SK-N-MC (cell line): ENCODE results near the gene LENEP.

Experiments
- DNase-seq: peaks from one replicate; pipeline ENCODE4 v3.0.0-alpha.2; 2011; ENCODE audit warnings: low read depth, low spot score
- H3K27ac ChIP-seq: fragments of 200-600 bp; sonication (generic); 2 replicates; pipeline ENCODE4 v1.5.1; 2016; ENCODE audit warnings: mixed run types
- H3K36me3 ChIP-seq: fragments of 200-600 bp; sonication (generic); 2 replicates; pipeline ENCODE4 v1.6.1; 2017; ENCODE audit warnings: antibody characterized with exemption, low read length, mixed read lengths; ENCODE audit not compliant: insufficient read depth
- H3K4me3 ChIP-seq: fragments of 200-600 bp; sonication (generic); 2 replicates; pipeline ENCODE4 v1.5.1; 2016
- H3K9ac ChIP-seq: fragments of 200-600 bp; sonication (generic); 2 replicates; pipeline ENCODE4 v1.8.0; 2017; ENCODE audit warnings: mixed run types, mixed read lengths; ENCODE audit not compliant: insufficient read length
- H3K9me3 ChIP-seq: fragments of 200-600 bp; sonication (generic); 2 replicates; pipeline ENCODE4 v1.6.1; 2017; ENCODE audit warnings: low read depth, mild to moderate bottlenecking, antibody characterized with exemption, low read length, moderate library complexity, mixed read lengths
- EZH2 ChIP-seq: fragments of 200-600 bp; sonication (generic); IDR thresholded peaks from one replicate; pipeline ENCODE4 v1.6.1; 2017; ENCODE audit warnings: antibody characterized with exemption
- FOXP2 ChIP-seq: optimal IDR thresholded peaks from 2 replicates; pipeline ENCODE3; 2011; ENCODE audit warnings: mild to moderate bottlenecking, moderate library complexity; ENCODE audit not compliant: insufficient read depth; ENCODE audit errors: extremely low read length, control extremely low read depth
- POLR2AphosphoS5 ChIP-seq: IDR thresholded peaks from 2 replicates; pipeline ENCODE4 v1.6.1; 2012; ENCODE audit warnings: mild to moderate bottlenecking, low read depth, low read length, borderline replicate concordance

The LENEP gene

GRCh38 chr1:154952664-154953063 lies 40.7 kb upstream of the LENEP start:
- H3K4me3 ChIP-seq, result no peak overlapping the region
- H3K9me3 ChIP-seq, result no peaks in the 10 kb centered on the region
- no peak for TF ChIP-seq EZH2
- TF ChIP-seq FOXP2, result no peak
- TF ChIP-seq POLR2AphosphoS5, result no peak
- no peak for DNase-seq
- no peak overlapping the region for H3K27ac ChIP-seq
- no peaks in the 10 kb centered on the region for H3K36me3 ChIP-seq
- no peak overlapping the region for H3K9ac ChIP-seq

GRCh38 chr1:154953611-154954038 lies 39.8 kb upstream of the LENEP start:
- TF ChIP-seq POLR2AphosphoS5, result no peak
- TF ChIP-seq FOXP2, result no peak
- no peak for TF ChIP-seq EZH2
- Histone ChIP-seq H3K9ac (no peak overlapping the region), H3K4me3 (no peak overlapping the region), H3K9me3 (no peaks in the 10 kb centered on the region), H3K36me3 (peaks cover 3% of the 10 kb centered on the region; the same call in 1 of the 2 replicates), H3K27ac (no peak overlapping the region)
- no peak for DNase-seq

- no peak overlapping the region for H3K4me3 ChIP-seq
- H3K9me3 ChIP-seq, result no peaks in the 10 kb centered on the region
- no peak overlapping the region for H3K9ac ChIP-seq
- H3K27ac ChIP-seq, result no peak overlapping the region
- TF ChIP-seq EZH2, result no peak
- H3K36me3 ChIP-seq, result peaks cover 13% of the 10 kb centered on the region; the same call in 1 of the 2 replicates
- DNase-seq, result no peak
Observed at GRCh38 chr1:154954541-154954940, 38.8 kb upstream of the LENEP start.

GRCh38 chr1:154955039-154955717 lies 38.2 kb upstream of the LENEP start:
- Histone ChIP-seq H3K4me3 (peak overlapping the region; percentile 87), H3K9me3 (no peaks in the 10 kb centered on the region), H3K9ac (peak overlapping the region; percentile 74), H3K27ac (peak overlapping the region; percentile 74), H3K36me3 (peaks cover 14% of the 10 kb centered on the region; the same call in 1 of the 2 replicates)
- TF ChIP-seq EZH2, result no peak
- TF ChIP-seq FOXP2, result no peak
- no peak for TF ChIP-seq POLR2AphosphoS5
- no peak for DNase-seq

GRCh38 chr1:154955718-154956543 lies 37.5 kb upstream of the LENEP start, which contains the start of gene PBXIP1:
Gene PBXIP1, minus strand, starts transcription at chr1:154956099. Its CDS starts 2,378 bp downstream, at chr1:154953721.
- Histone ChIP-seq H3K4me3 (peak within 1 kb of the TSS; percentile 87), H3K9ac (peak within 1 kb of the TSS; percentile 74), H3K36me3 (peaks cover 14% of the 10 kb centered on the region; the same call in 1 of the 2 replicates), H3K27ac (peak within 1 kb of the TSS; percentile 74), H3K9me3 (no peaks in the 10 kb centered on the region)
- DNase-seq, result peak; percentile 85
- TF ChIP-seq POLR2AphosphoS5 (peak; percentile 44), FOXP2 (no peak), EZH2 (no peak)

GRCh38 chr1:154956544-154956941 lies 36.8 kb upstream of the LENEP start:
- Histone ChIP-seq H3K9me3 (no peaks in the 10 kb centered on the region), H3K27ac (no peak overlapping the region), H3K36me3 (peaks cover 14% of the 10 kb centered on the region; the same call in 1 of the 2 replicates), H3K4me3 (peak overlapping the region; percentile 87), H3K9ac (peak overlapping the region; percentile 74)
- TF ChIP-seq POLR2AphosphoS5 (no peak), FOXP2 (no peak), EZH2 (no peak)
- no peak for DNase-seq

GRCh38 chr1:154957091-154957657 lies 36.2 kb upstream of the LENEP start:
- TF ChIP-seq EZH2, result no peak
- Histone ChIP-seq H3K36me3 (peaks cover 14% of the 10 kb centered on the region; the same call in 1 of the 2 replicates), H3K9me3 (no peaks in the 10 kb centered on the region), H3K4me3 (no peak overlapping the region), H3K9ac (no peak overlapping the region), H3K27ac (no peak overlapping the region)
- no peak for DNase-seq

GRCh38 chr1:154958036-154958435 lies 35.4 kb upstream of the LENEP start:
- no peak overlapping the region for H3K9ac ChIP-seq
- no peak overlapping the region for H3K27ac ChIP-seq
- no peak for DNase-seq
- no peak overlapping the region for H3K4me3 ChIP-seq
- TF ChIP-seq FOXP2 (no peak), EZH2 (no peak), POLR2AphosphoS5 (no peak)
- no peaks in the 10 kb centered on the region for H3K9me3 ChIP-seq
- H3K36me3 ChIP-seq, result peaks cover 17% of the 10 kb centered on the region
